SIG-M5 treated with dmso at 0.1 percent for 504 hours (cell line): ENCODE data around the gene SLC15A3.
A peak's percentile ranks its signal among the peaks of the same experiment; 100 is the strongest.

Experiments used
- DNase-seq: peaks from one replicate; lab custom pipeline; 2025; ENCODE audit not compliant: unreplicated experiment; lab: John Stamatoyannopoulos, UW

SLC15A3 gene

DNA sequence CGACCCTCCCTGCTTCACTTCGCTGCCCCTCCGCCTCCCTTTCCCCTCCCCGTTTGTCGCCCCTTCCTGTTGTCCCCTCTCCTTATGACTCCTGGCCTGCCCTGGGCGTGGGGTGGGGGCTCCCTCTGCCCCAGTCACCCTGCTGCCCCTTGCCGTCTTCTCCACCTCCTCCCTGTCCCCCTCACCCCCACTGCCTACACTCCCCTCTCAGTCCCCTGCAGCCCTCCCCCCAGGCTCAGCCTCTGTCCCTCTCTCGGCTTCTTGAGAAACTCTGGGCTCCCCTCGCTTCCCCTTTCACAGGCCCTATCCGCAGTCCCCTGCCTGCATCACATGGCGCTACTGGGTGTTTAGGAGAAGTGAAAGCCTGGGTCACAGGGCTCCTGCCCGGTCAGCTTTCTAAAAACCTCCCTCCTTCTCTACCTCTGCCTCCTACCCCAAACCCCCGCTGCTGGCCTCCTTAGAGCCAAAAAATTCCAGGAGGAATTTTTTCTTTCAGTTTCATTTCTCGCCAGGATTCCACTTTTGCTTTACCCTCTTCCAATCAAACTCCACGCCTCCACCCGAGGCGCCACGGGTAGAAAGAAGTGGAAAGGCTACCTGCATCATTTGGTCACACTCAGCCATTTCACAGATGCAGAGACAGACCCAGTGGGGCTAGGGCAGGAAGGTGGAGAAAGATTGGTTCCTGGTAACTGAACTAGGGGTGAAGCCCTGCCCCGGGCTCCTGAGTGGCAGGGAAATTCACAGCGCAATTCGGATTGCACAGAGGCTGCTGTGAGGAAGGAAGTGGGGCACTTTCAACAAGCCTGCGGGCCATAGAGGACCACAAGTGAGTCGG is at the start of gene SLC15A3:
Gene SLC15A3 (minus strand): TSS at position 273 of the 838 bp plus-strand sequence. CDS start 625 bp downstream, outside the sequence.
- DNase-seq = peak; percentile 93

DNA sequence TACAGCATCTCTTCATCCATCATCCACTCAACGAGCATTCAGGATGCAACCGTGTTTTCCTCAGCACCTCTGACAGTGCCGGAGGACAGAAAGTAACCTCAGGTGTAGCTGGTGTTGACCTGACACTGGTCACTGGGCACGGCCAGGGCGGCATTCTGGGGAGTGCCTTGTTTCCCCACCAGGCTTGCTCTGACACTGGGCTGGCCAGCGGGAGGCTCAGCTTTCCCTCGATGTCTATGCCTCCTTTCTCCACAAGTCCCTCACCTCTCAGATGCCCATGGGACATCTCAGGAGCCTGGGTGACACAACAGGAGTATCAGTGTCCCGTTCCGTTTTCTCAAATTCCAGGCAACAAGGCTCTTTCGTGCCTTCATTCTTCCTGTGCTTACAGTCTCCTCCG is 48.5 kb upstream of the SLC15A3 start:
- DNase-seq = no peak

- DNase-seq = no peak
Measured at GRCh38 chr11:60996381-60997138, 44.6 kb upstream of the SLC15A3 start.

DNA sequence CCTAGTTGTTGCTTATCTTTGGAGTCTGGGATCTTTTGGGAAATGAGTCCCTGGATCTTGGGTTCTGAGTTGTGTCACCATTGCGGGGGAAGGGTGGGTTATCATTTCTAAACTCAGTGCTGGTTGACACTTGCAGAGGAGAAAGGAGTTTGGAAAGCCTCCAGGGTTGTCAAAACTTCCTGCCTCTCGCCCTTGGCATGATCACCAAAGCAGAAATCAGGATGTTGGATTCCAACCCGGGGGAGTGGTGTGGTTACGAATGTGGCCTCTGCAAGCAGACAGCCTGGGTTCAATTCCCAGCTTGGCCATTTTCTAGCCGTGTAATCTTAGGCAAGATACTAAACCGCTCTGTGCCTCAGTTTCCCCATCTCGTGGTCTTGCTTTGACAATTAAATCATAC is 43.8 kb upstream of the SLC15A3 start:
- DNase-seq = no peak

- DNase-seq = no peak
Measured at GRCh38 chr11:60994541-60995080, 42.6 kb upstream of the SLC15A3 start.

DNA sequence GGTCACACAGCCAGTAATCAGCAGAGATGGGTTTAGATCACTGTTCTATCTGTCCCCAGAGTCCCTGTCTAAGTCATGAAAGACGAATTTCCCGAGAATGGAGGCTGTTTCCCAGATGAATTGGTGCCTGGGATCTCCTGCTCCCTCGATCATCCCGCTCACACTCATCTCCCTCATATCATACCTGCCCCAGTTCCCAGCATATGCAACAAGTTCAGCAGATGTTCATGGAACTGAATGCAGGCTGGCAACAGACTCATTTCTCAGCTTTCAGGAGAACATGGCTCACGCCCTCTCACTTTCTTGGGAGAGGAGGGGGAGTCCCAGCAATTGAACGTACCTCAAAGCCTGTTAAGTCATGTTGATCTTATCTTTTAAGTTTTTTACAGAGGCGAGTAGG is 41.6 kb upstream of the SLC15A3 start:
- DNase-seq = no peak

- DNase-seq = no peak
Measured at GRCh38 chr11:60992842-60993409, 41.0 kb upstream of the SLC15A3 start.

DNA sequence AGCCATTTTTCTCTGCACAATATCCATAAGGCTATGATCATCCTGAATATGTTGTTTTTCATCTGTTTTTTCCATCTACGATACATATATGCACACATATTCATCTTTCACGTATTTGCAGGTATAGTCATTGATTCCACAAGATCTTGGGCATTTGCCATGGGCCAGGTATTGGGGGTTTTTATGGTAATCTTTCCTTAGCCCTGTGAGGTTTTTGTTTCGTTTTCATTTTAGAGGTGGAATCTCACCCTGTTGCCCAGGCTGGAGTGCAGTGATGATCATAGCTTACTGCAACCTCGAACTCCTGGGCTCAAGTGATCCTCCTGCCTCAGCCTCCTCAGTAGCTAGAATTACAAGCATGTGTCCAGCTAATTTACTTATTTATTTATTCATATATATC is 39.5 kb upstream of the SLC15A3 start:
- no peak for DNase-seq

DNA sequence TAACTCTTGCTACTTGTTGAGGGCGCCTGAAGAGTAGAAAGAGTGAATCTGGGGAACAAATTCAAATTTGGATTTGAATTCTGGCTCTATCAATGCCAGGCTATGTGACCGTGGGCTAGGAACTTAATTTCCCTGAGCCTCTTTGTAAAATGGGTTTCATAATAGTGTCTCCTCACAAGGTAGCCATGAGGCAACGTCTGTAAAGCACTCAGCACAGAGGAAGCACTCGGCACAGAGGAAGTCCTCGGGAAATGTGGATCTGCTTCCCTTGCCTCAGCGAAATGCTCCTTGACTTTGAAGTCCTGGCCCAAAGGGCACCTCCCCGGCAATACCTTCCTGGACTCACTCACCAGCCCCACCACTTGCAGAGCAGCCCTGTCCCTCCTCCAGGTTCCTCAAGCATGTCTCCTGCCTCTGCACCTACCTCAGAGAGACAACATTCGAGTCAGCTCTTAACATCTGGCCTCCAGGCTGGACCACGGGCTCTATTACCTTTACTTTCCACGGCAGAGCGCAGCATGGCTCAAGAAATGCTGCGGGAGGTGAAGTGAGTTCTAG is 37.2 kb upstream of the SLC15A3 start:
- DNase-seq = no peak

GRCh38 chr11:60988658-60989057 is 36.7 kb upstream of the SLC15A3 start:
- no peak for DNase-seq

- no peak for DNase-seq
Measured at GRCh38 chr11:60987577-60988277, 35.8 kb upstream of the SLC15A3 start.

- peak; percentile 43 for DNase-seq
Measured at GRCh38 chr11:60985991-60986915, 34.3 kb upstream of the SLC15A3 start.

GRCh38 chr11:60985501-60985900 is 33.5 kb upstream of the SLC15A3 start:
- no peak for DNase-seq

GRCh38 chr11:60984636-60985035 is 32.7 kb upstream of the SLC15A3 start:
- DNase-seq = no peak

DNA sequence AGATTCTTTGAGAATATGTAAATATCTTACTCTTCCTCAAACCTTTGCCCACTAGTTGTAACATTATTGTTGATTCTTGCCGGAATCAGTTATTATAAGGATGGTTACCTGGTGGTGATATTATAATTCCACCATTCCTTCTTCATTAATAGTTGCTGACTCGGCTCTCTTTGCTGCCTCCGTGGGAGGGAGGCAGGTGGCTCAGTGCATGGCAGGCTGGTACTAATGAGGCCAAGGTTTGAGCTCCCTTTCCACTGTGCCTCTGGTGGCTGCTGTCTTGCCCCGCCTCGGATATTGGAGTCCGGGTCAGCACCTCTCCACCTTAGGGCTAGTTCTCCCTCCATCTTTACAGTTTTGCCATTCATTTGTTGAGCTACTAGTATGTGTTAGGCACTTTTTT is 32.2 kb upstream of the SLC15A3 start:
- DNase-seq = no peak

DNA sequence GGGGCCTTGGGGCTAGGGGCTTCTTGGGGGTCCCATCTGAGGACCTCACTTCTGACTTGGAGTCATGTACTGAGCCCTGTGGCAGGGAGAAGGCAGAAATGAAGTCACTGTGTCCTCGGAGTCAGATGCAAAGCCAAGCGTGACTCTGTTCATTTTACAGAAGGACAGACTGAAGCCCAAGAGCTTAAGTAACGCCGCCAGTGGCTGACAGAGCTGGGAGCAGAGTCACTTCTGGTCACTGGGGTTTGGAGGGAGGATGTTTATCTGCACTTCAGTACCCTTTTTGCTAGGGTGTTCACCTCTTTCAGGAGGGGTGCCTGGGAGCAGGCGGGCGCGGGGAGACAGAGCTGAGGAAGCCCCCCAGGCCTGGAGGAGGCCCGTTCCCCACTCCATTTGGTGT is 30.2 kb upstream of the SLC15A3 start:
- DNase-seq = no peak

GRCh38 chr11:60981515-60981914 is 29.5 kb upstream of the SLC15A3 start:
- DNase-seq = no peak

- DNase-seq = peak; percentile 58
Measured at GRCh38 chr11:60978546-60979380, 26.8 kb upstream of the SLC15A3 start.

DNA sequence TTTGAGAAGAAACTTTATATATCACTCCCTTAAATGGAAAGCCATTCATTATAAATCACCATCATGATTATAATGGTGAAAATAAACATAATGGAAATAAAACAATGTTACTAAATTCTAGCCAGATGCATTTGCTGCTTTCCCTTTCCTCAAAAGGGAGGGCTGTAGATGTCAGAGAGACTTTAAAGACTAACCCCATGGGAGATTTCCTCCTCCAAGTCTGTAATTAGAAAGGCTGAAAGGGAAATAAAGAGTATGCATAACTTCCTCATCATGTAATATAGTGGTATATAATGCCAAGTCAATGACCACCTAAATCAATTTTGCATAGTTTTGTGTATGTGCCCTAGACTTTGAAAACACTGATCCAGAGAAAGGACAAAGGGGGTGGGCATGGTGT is 25.9 kb upstream of the SLC15A3 start:
- no peak for DNase-seq
